SW480 (cell line): ENCODE data around the gene PCDHGA11.
"Not testable (repeated sequence)": the region's sequence is repeated elsewhere in the genome, so short reads cannot be mapped to it uniquely, and the experiment has no call there.

Source experiments
- DNase-seq: peaks from one replicate; pipeline ENCODE4 v3.0.0-alpha.2; 2016; ENCODE audit warnings: low spot score

Gene PCDHGA11

DNA sequence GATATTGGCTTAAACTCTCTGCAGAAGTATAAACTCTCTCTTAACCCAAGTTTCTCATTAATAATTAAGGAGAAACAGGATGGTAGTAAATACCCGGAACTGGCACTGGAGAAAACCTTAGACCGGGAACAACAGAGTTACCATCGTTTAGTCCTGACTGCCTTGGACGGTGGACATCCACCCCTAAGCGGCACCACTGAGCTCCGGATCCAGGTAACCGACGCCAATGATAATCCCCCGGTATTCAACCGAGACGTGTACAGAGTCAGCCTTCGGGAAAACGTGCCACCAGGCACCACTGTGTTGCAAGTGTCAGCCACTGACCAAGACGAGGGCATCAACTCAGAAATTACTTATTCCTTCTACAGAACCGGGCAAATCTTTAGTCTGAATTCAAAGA, 22.2 kb upstream of the PCDHGA11 start:
- DNase-seq = no peak

GRCh38 chr5:141399555-141400258, 21.1 kb upstream of the PCDHGA11 start:
- DNase-seq = no peak

- DNase-seq = peak; percentile 31
These were observed 18.2 kb upstream of the PCDHGA11 start, which contains the start of gene PCDHGA9 for GRCh38 chr5:141402553-141403243. Gene PCDHGA9 (plus strand): TSS chr5:141402778. CDS start chr5:141402953, 175 bp downstream.

DNA sequence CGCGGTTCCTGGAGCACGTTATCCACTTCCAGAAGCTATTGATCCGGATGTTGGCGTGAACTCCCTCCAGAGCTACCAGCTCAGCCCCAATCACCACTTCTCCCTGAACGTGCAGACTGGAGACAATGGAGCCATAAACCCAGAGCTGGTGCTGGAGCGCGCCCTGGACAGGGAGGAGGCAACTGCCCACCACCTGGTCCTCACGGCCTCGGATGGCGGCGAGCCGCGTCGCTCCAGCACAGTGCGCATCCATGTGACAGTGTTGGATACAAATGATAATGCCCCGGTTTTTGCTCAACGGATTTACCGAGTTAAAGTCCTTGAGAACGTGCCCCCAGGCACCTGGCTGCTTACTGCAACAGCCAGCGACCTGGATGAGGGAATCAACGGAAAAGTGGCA, 17.5 kb upstream of the PCDHGA11 start:
- no peak for DNase-seq

GRCh38 chr5:141407790-141408505, 12.9 kb upstream of the PCDHGA11 start, which contains the start of gene PCDHGB6:
Gene PCDHGB6 (plus strand): TSS chr5:141408021. CDS start chr5:141408203, 182 bp downstream.
- DNase-seq = not testable (repeated sequence)

DNA sequence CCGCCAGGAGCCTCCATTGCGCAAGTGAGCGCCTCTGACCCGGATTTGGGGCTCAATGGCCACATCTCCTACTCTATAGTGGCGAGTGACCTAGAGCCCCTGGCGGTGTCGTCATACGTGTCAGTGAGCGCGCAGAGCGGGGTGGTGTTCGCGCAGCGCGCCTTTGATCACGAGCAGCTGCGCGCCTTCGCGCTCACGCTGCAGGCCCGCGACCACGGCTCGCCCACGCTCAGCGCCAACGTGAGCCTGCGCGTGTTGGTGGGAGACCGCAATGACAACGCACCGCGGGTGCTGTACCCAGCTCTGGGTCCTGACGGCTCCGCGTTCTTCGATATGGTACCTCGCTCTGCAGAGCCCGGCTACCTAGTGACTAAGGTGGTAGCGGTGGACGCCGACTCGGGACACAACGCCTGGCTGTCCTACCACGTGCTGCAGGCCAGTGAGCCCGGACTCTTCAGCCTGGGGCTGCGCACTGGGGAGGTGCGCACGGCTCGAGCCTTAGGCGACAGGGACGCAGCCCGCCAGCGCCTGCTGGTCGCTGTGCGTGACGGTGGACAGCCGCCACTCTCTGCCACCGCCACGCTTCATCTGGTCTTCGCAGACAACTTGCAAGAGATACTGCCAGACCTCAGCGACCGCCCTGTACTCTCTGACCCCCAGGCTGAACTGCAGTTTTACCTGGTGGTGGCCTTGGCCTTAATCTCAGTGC, 11.1 kb upstream of the PCDHGA11 start:
- no peak for DNase-seq

DNA sequence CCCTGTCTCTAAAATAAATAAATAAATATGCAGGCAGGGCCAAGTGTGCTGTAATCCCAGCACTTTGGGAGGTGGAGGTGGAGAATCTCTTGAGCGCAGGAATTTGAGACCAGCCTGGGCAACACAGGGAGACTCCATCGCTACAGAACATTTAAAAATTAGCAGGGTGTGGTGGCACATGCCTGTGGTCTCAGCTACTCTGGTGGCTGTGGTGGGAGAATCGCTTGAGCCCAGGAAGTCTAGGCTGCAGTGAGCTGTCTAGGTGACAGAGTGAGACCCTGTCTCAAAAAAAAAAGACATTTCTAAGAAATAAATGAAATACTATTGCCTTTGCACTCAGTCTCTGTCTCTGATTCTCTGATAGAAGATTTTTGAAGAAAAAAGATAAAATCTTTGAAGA, 9.3 kb upstream of the PCDHGA11 start:
- peak; percentile 25 for DNase-seq

DNA sequence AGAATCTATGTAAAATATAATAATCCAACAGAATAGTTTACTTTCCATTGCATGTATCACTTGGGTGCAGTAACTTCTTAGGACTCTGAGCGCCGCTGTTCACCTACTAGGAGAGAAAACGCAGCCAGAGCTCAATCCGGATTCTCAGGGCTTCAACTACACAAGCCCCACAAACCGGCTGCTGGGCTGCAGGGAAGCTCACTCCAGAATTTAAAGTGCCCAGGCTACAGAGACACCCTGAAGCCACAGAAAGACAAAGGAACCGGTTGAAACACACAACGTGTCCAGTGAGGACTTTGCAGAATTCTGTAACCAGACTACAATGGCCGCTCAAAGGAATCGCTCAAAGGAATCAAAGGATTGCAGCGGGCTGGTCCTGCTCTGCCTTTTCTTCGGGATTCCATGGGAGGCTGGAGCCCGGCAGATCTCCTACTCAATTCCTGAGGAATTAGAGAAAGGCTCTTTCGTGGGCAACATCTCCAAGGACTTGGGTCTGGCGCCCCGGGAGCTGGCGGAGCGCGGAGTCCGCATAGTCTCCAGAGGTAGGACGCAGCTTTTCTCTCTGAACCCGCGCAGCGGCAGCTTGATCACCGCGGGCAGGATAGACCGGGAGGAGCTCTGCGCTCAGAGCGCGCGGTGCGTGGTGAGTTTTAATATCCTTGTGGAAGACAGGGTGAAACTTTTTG, 7.9 kb upstream of the PCDHGA11 start, which contains the start of gene PCDHGA10:
Gene PCDHGA10, plus strand, starts transcription at position 134 of the 686 bp plus-strand sequence. Its CDS starts 189 bp downstream, at position 323.
- DNase-seq = peak; percentile 52

- DNase-seq = no peak
These were observed 7.2 kb upstream of the PCDHGA11 start for GRCh38 chr5:141413540-141414069.

- not testable (repeated sequence) for DNase-seq
These were observed 6.1 kb upstream of the PCDHGA11 start for GRCh38 chr5:141414548-141415274.

GRCh38 chr5:141415275-141415618, 5.6 kb upstream of the PCDHGA11 start:
- not testable (repeated sequence) for DNase-seq

DNA sequence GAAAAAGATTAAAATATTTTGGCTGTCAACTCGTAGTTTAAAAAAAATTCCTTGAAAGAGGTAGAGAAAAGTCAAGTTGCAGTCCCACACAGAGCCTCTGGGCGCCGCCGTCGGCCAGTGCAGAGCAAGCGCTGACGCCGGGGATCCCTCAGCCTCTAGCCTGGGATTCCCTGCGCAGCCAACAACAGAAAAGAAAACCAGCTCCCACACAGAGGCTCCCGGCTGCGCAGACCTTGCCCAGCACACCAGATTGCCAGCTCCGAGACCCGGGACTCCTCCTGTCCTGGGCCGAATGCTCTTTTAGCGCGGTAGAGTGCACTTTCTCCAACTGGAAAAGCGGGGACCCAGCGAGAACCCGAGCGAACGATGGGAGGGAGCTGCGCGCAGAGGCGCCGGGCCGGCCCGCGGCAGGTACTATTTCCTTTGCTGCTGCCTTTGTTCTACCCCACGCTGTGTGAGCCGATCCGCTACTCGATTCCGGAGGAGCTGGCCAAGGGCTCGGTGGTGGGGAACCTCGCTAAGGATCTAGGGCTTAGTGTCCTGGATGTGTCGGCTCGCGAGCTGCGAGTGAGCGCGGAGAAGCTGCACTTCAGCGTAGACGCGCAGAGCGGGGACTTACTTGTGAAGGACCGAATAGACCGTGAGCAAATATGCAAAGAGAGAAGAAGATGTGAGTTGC, 3.2 kb upstream of the PCDHGA11 start, which contains the start of gene PCDHGB7:
Gene PCDHGB7, plus strand, starts transcription at position 184 of the 679 bp plus-strand sequence. Its CDS starts 183 bp downstream, at position 367.
- DNase-seq = peak; percentile 42

DNA sequence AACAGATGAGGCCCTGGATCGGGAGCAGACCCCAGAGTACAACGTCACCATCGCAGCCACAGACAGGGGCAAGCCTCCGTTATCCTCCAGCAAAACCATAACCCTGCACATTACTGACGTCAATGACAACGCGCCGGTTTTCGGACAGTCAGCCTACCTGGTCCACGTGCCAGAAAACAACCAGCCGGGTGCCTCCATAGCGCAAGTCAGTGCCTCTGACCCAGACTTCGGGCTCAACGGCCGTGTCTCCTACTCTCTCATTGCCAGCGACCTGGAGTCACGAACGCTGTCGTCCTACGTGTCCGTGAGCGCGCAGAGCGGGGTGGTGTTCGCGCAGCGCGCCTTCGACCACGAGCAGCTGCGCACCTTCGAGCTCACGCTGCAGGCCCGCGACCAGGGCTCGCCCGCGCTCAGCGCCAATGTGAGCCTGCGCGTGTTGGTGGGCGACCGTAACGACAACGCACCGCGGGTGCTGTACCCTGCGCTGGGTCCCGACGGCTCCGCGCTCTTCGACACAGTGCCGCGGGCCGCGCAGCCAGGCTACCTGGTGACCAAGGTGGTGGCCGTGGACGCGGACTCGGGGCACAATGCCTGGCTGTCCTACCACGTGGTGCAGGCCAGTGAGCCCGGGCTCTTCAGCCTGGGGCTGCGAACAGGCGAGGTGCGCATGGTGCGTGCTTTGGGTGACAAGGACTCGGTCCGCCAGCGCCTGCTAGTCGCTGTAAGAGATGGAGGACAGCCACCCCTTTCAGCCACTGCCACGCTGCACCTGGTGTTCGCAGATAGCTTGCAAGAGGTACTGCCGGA, 1.6 kb upstream of the PCDHGA11 start:
- no peak for DNase-seq

DNA sequence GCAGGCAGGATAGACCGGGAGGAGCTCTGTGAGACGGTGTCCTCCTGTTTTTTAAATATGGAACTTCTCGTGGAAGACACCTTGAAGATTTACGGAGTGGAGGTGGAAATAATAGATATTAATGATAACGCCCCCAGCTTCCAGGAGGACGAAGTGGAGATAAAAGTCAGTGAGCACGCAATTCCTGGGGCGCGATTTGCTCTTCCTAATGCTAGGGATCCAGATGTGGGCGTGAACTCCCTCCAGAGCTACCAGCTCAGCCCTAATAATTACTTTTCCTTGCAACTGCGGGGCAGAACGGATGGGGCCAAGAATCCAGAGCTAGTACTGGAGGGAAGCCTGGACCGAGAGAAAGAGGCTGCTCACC, 621 bp downstream of the PCDHGA11 start:
- DNase-seq = no peak

- no peak for DNase-seq
These were observed 2.0 kb downstream of the PCDHGA11 start for GRCh38 chr5:141422742-141423291.

GRCh38 chr5:141427783-141428426, 7.1 kb downstream of the PCDHGA11 start:
- DNase-seq = no peak

- no peak for DNase-seq
These were observed 9.7 kb downstream of the PCDHGA11 start, which contains the start of gene PCDHGA12 for GRCh38 chr5:141430332-141431113. Gene PCDHGA12 (plus strand): TSS chr5:141430507. CDS start chr5:141430760, 253 bp downstream.
